ENCODE data around the gene ADAM12.

ADAM12 gene

GRCh38 chr10:126135941-126136595, 252.2 kb downstream of the ADAM12 start:
- no peak for DNase-seq (ENCODE audit: insufficient read length, low spot score)
- no peak for TF ChIP-seq CTCF (IDR thresholded peaks at IDR 0.05; ENCODE audit: insufficient read depth, missing control alignments)
- no peak for FAIRE-seq

GRCh38 chr10:126135177-126135576, 253.1 kb downstream of the ADAM12 start:
- TF ChIP-seq CTCF (IDR thresholded peaks at IDR 0.05; ENCODE audit: insufficient read depth, missing control alignments) = no peak
- FAIRE-seq = no peak
- DNase-seq (ENCODE audit: insufficient read length, low spot score) = no peak

GRCh38 chr10:126133906-126134656, 254.2 kb downstream of the ADAM12 start:
- FAIRE-seq (no peak), DNase-seq (ENCODE audit: insufficient read length, low spot score) (no peak)
- no peak for TF ChIP-seq CTCF (IDR thresholded peaks at IDR 0.05; ENCODE audit: insufficient read depth, missing control alignments)

GRCh38 chr10:126133082-126133620, 255.1 kb downstream of the ADAM12 start:
- no peak for FAIRE-seq
- no peak for TF ChIP-seq CTCF (IDR thresholded peaks at IDR 0.05; ENCODE audit: insufficient read depth, missing control alignments)
- DNase-seq (ENCODE audit: insufficient read length, low spot score) = no peak

GRCh38 chr10:126131341-126131740, 256.9 kb downstream of the ADAM12 start:
- no peak for DNase-seq (ENCODE audit: insufficient read length, low spot score)
- TF ChIP-seq CTCF (IDR thresholded peaks at IDR 0.05; ENCODE audit: insufficient read depth, missing control alignments) = no peak
- FAIRE-seq = no peak

- DNase-seq (ENCODE audit: insufficient read length, low spot score) (no peak), FAIRE-seq (no peak)
- no peak for TF ChIP-seq CTCF (IDR thresholded peaks at IDR 0.05; ENCODE audit: insufficient read depth, missing control alignments)
Observed at GRCh38 chr10:126130271-126130710, 258.0 kb downstream of the ADAM12 start.

- DNase-seq (ENCODE audit: insufficient read length, low spot score) (no peak), FAIRE-seq (no peak)
- TF ChIP-seq CTCF (IDR thresholded peaks at IDR 0.05; ENCODE audit: insufficient read depth, missing control alignments) = no peak
Observed at GRCh38 chr10:126129026-126129425, 259.3 kb downstream of the ADAM12 start.
